H9 (cell line): ENCODE results near the gene IFIT1. TPM values are rescaled to one million over a fixed set of nuclear protein-coding genes. Genes with fewer than 3 reads are reported as not detected.
A peak's percentile ranks its signal among the peaks of the same experiment; 100 is the strongest.

Experiments
- DNase-seq: peaks from one replicate; pipeline ENCODE4 v3.0.0-alpha.2; 2017
- H2AFZ ChIP-seq: one replicate; pipeline ENCODE4 v1.6.1; 2013; ENCODE audit warnings: mild to moderate bottlenecking, low read length, control low read depth, moderate library complexity
- H2AK5ac ChIP-seq: 2 replicates; pipeline ENCODE4 v1.6.1; 2013; ENCODE audit warnings: low read length, control low read depth, mixed read lengths; ENCODE audit not compliant: insufficient read length
- H2BK120ac ChIP-seq: one replicate; pipeline ENCODE4 v1.6.1; 2013; ENCODE audit warnings: low read depth, mild to moderate bottlenecking, low read length, control low read depth, inconsistent platforms; ENCODE audit not compliant: poor library complexity, severe bottlenecking
- H2BK12ac ChIP-seq: 2 replicates; pipeline ENCODE4 v1.6.1; 2013; ENCODE audit warnings: low read length, control low read depth, mixed read lengths, low read depth; ENCODE audit not compliant: insufficient read length
- H2BK15ac ChIP-seq: 2 replicates; pipeline ENCODE4 v1.6.1; 2013; ENCODE audit warnings: low read depth, low read length, control low read depth
- H2BK20ac ChIP-seq: one replicate; pipeline ENCODE4 v1.6.1; 2013; ENCODE audit warnings: low read depth, mild to moderate bottlenecking, low read length, control low read depth, inconsistent platforms; ENCODE audit not compliant: poor library complexity, severe bottlenecking
- H2BK5ac ChIP-seq: 2 replicates; pipeline ENCODE4 v1.6.1; 2013; ENCODE audit warnings: low read length, control low read depth, mixed read lengths; ENCODE audit not compliant: insufficient read length
- H3K14ac ChIP-seq: 2 replicates; pipeline ENCODE4 v1.6.1; 2013; ENCODE audit warnings: low read length, control low read depth; ENCODE audit not compliant: insufficient read depth
- H3K18ac ChIP-seq: 2 replicates; pipeline ENCODE4 v1.6.1; 2013; ENCODE audit warnings: low read depth, mild to moderate bottlenecking, mixed read lengths, low read length, control low read depth; ENCODE audit not compliant: insufficient read length
- H3K23ac ChIP-seq: 2 replicates; pipeline ENCODE4 v1.6.1; 2013; ENCODE audit warnings: low read length, control low read depth, mixed read lengths, low read depth; ENCODE audit not compliant: insufficient read length
- H3K23me2 ChIP-seq: 2 replicates; pipeline ENCODE4 v1.6.1; 2013; ENCODE audit warnings: low read depth, mild to moderate bottlenecking, mixed read lengths, low read length, control low read depth; ENCODE audit not compliant: insufficient read length, poor library complexity, severe bottlenecking
- H3K27ac ChIP-seq: 2 replicates; pipeline ENCODE4 v1.5.1; 2013; ENCODE audit warnings: low read length, control low read depth, mixed read lengths, low read depth; ENCODE audit not compliant: insufficient read length
- H3K27me3 ChIP-seq: 2 replicates; pipeline ENCODE4 v1.6.1; 2013; ENCODE audit warnings: low read length, control low read depth, inconsistent platforms; ENCODE audit not compliant: insufficient read depth
- H3K4ac ChIP-seq: 2 replicates; pipeline ENCODE4 v1.6.1; 2013; ENCODE audit warnings: low read depth, mild to moderate bottlenecking, control low read depth, inconsistent platforms, low read length, moderate library complexity
- H3K4me1 ChIP-seq: 2 replicates; pipeline ENCODE4 v1.6.1; 2013; ENCODE audit warnings: low read length, control low read depth, inconsistent platforms; ENCODE audit not compliant: insufficient read depth
- H3K4me2 ChIP-seq: 2 replicates; pipeline ENCODE4 v1.6.1; 2013; ENCODE audit warnings: low read length, control low read depth, mixed read lengths; ENCODE audit not compliant: insufficient read length, insufficient read depth
- H3K56ac ChIP-seq: 2 replicates; pipeline ENCODE4 v1.6.1; 2013; ENCODE audit warnings: low read depth, mild to moderate bottlenecking, mixed read lengths, low read length, control low read depth; ENCODE audit not compliant: insufficient read length
- H3K79me1 ChIP-seq: 2 replicates; pipeline ENCODE4 v1.6.1; 2013; ENCODE audit warnings: low read depth, mild to moderate bottlenecking, moderate library complexity, low read length, control low read depth, inconsistent platforms; ENCODE audit not compliant: insufficient read depth, poor library complexity, severe bottlenecking
- H3K79me2 ChIP-seq: 2 replicates; pipeline ENCODE4 v1.6.1; 2013; ENCODE audit warnings: low read length, control low read depth, inconsistent platforms; ENCODE audit not compliant: insufficient read depth
- H3K9ac ChIP-seq: 2 replicates; pipeline ENCODE4 v1.6.1; 2013; ENCODE audit warnings: low read length, control low read depth, mixed read lengths; ENCODE audit not compliant: insufficient read length; ENCODE audit errors: extremely low read depth
- H3K9me3 ChIP-seq: one replicate; pipeline ENCODE4 v1.6.1; 2013; ENCODE audit warnings: low read depth, low read length, inconsistent platforms; ENCODE audit not compliant: control insufficient read depth
- H3T11ph ChIP-seq: one replicate; pipeline ENCODE4 v1.6.1; 2013; ENCODE audit warnings: mild to moderate bottlenecking, low read length, control low read depth, inconsistent platforms
- H4K20me1 ChIP-seq: one replicate; pipeline ENCODE4 v1.6.1; 2013; ENCODE audit not compliant: control insufficient read depth, insufficient read length, insufficient read depth
- H4K5ac ChIP-seq: 2 replicates; pipeline ENCODE4 v1.6.1; 2013; ENCODE audit warnings: low read depth, mild to moderate bottlenecking, mixed read lengths, low read length, control low read depth; ENCODE audit not compliant: insufficient read length
- H4K8ac ChIP-seq: replicated peaks from 2 replicates; pipeline ENCODE4 v1.6.1; 2013; ENCODE audit warnings: low read length, control low read depth, mixed read lengths, low read depth; ENCODE audit not compliant: insufficient read length
- H4K91ac ChIP-seq: 2 replicates; pipeline ENCODE4 v1.6.1; 2013; ENCODE audit warnings: low read depth, mild to moderate bottlenecking, moderate library complexity, mixed read lengths, low read length, control low read depth; ENCODE audit not compliant: insufficient read length
- H3K27ac Mint-ChIP-seq, 3 experiments: 2 replicates in 2 of 3; 3 replicates in 1 of 3; pipeline ENCODE4 v1.8.0; 2020 to 2021; ENCODE audit warnings: mixed read lengths in 3 of 3, mild to moderate bottlenecking in 1 of 3, moderate library complexity in 1 of 3
- H3K27me3 Mint-ChIP-seq: 2 replicates; pipeline ENCODE4 v1.8.0; 2021; ENCODE audit warnings: low read depth, mild to moderate bottlenecking, moderate library complexity, mixed read lengths
- H3K36me3 Mint-ChIP-seq, 3 experiments: 2 replicates in 2 of 3; 3 replicates in 1 of 3; pipeline ENCODE4 v1.8.0; 2020 to 2021; ENCODE audit warnings: low read depth in 3 of 3, mixed read lengths in 3 of 3; ENCODE audit not compliant: insufficient read depth in 1 of 3
- H3K4me1 Mint-ChIP-seq, 2 experiments: 2 replicates each; pipeline ENCODE4 v1.8.0; 2020; ENCODE audit warnings: mixed read lengths in 2 of 2
- H3K4me3 Mint-ChIP-seq, 2 experiments: 2 replicates in 1 of 2; 3 replicates in 1 of 2; pipeline ENCODE4 v1.8.0; 2020 to 2021; ENCODE audit warnings: mild to moderate bottlenecking in 2 of 2, mixed read lengths in 2 of 2, moderate library complexity in 1 of 2
- H3K9me3 Mint-ChIP-seq, 2 experiments: 2 replicates in 1 of 2; 3 replicates in 1 of 2; pipeline ENCODE4 v1.8.0; 2020; ENCODE audit warnings: mild to moderate bottlenecking in 2 of 2, mixed read lengths in 2 of 2, moderate library complexity in 1 of 2
- CTCF ChIP-seq: fragments of 200-600 bp; sonication (generic); conservative IDR thresholded peaks from 3 replicates; pipeline ENCODE4 v1.8.0; 2021; ENCODE audit warnings: antibody characterized with exemption, mild to moderate bottlenecking
- WGBS: extraction: QIAGEN DNeasy Blood & Tissue Kit; methylation state at CpG from one replicate; pipeline ENCODE4 v1.1.7; 2013; ENCODE audit warnings: missing lambda C conversion rate, low lambda C conversion rate, mixed read lengths; ENCODE audit not compliant: insufficient read length; ENCODE audit errors: extremely low coverage; 5-methylcytosine and 5-hydroxymethylcytosine counted together
- total RNA-seq: library from RNA; stranded (reverse); gene quantifications from 2 replicates; pipeline ENCODE4 v1.2.1, GENCODE V29; 2021

The IFIT1 gene
- total RNA-seq, 1 experiment from 2014 or later = 1.2 TPM

- Mint-ChIP-seq H3K27ac (no peak overlapping the region; a peak in 1 of 7 replicates), H3K4me1 (peaks cover 9% of the 10 kb centered on the region in 2 experiments), H3K4me3 (no peak overlapping the region), H3K36me3 (peaks cover 0 to 2% (median 2%) of the 10 kb centered on the region in 3 experiments; a peak in 2 of 7 replicates), H3K9me3 (peaks cover 2% of the 10 kb centered on the region in 2 experiments; a peak in 2 of 5 replicates), H3K27me3 (no peaks in the 10 kb centered on the region; the same call in 1 of the 2 replicates)
- Histone ChIP-seq H3K79me1 (no peaks in the 10 kb centered on the region), H3K56ac (no peak overlapping the region), H3K79me2 (no peaks in the 10 kb centered on the region), H3K23ac (no peak overlapping the region), H2BK20ac (no peak overlapping the region), H3K9ac (no peak overlapping the region), H2BK5ac (no peak overlapping the region), H2BK12ac (no peak overlapping the region), H4K20me1 (no peaks in the 10 kb centered on the region), H3K9me3 (no peaks in the 10 kb centered on the region), H3K14ac (no peak overlapping the region), H4K91ac (no peak overlapping the region), H3K23me2 (no peaks in the 10 kb centered on the region), H3K4me1 (no peaks in the 10 kb centered on the region; the same call in 1 of the 2 replicates), H3T11ph (no peak overlapping the region), H2AFZ (no peak overlapping the region), H3K4me2 (no peak overlapping the region), H4K5ac (no peak overlapping the region), H3K27ac (no peak overlapping the region), H3K27me3 (no peaks in the 10 kb centered on the region), H4K8ac (no peak overlapping the region), H2BK15ac (no peak overlapping the region), H3K4ac (no peak overlapping the region), H2BK120ac (peak overlapping the region; percentile 48), H2AK5ac (no peak overlapping the region), H3K18ac (no peak overlapping the region)
- no peak for DNase-seq
- WGBS = no CpG with 5 or more reads among the region's 5 CpGs
- peak; percentile 81 for TF ChIP-seq CTCF
Measured at GRCh38 chr10:89369156-89370105, 23.0 kb upstream of the IFIT1 start.
